ENCODE results near the gene ULK4. TPM values are rescaled to one million over a fixed set of nuclear protein-coding genes. Genes with fewer than 3 reads are reported as not detected.
"Not testable (repeated sequence)": the region's sequence is repeated elsewhere in the genome, so short reads cannot be mapped to it uniquely, and the experiment has no call there.

Gene ULK4
- polyA plus RNA-seq, 1 donor from 2014 or later = 7.2 TPM

- H2AFZ ChIP-seq (ENCODE audit: low read depth, low read length) = no peak overlapping the region
- no peaks in the 10 kb centered on the region for H3K27me3 ChIP-seq (ENCODE audit: insufficient read depth, low read depth, low read length)
- no peaks in the 10 kb centered on the region for H3K9me3 ChIP-seq (ENCODE audit: low read length)
- TF ChIP-seq RAD21 (conservative IDR thresholded peaks at IDR 0.05) = no peak
- TF ChIP-seq CTCF (IDR thresholded peaks at IDR 0.05; ENCODE audit: poor library complexity, severe bottlenecking) = no peak
- TF ChIP-seq EZH2 (IDR thresholded peaks at IDR 0.05; ENCODE audit: borderline replicate concordance, insufficient read depth, low read length, poor library complexity, severe bottlenecking) = no peak
- H3K27ac ChIP-seq (ENCODE audit: low read length) = no peak overlapping the region
- H3F3A ChIP-seq (ENCODE audit: insufficient read depth, low read length, poor library complexity, severe bottlenecking) = no peaks in the 10 kb centered on the region
- H3K36me3 ChIP-seq (ENCODE audit: insufficient read depth, low read length) = no peaks in the 10 kb centered on the region
- no peak overlapping the region for H3K4me3 ChIP-seq (ENCODE audit: low read length)
- no peaks in the 10 kb centered on the region for H3K79me2 ChIP-seq (replicated peaks; ENCODE audit: insufficient read depth, low read length)
- no peaks in the 10 kb centered on the region for H3K9me2 ChIP-seq (ENCODE audit: insufficient read depth, low read length)
- H3K4me2 ChIP-seq (ENCODE audit: low read length) = no peak overlapping the region
- no peak overlapping the region for H3K9ac ChIP-seq (ENCODE audit: low read length)
- H4K20me1 ChIP-seq (ENCODE audit: insufficient read depth) = no peaks in the 10 kb centered on the region
Measured at GRCh38 chr3:41710646-41711388, 251.1 kb downstream of the ULK4 start.

GRCh38 chr3:41709213-41709612 is 252.7 kb downstream of the ULK4 start:
- H3K79me2 ChIP-seq (replicated peaks; ENCODE audit: insufficient read depth, low read length); H3K9ac ChIP-seq (ENCODE audit: low read length); H3K4me3 ChIP-seq (ENCODE audit: low read length); H3K36me3 ChIP-seq (ENCODE audit: insufficient read depth, low read length); H3K9me2 ChIP-seq (ENCODE audit: insufficient read depth, low read length); H3K27me3 ChIP-seq (ENCODE audit: insufficient read depth, low read depth, low read length); H3K9me3 ChIP-seq (ENCODE audit: low read length); H3K4me2 ChIP-seq (ENCODE audit: low read length); H3F3A ChIP-seq (ENCODE audit: insufficient read depth, low read length, poor library complexity, severe bottlenecking); H2AFZ ChIP-seq (ENCODE audit: low read depth, low read length); H3K27ac ChIP-seq (ENCODE audit: low read length); H4K20me1 ChIP-seq (ENCODE audit: insufficient read depth): not testable (repeated sequence)

- H3K9ac ChIP-seq (ENCODE audit: low read length) = no peak overlapping the region
- H4K20me1 ChIP-seq (ENCODE audit: insufficient read depth) = no peaks in the 10 kb centered on the region
- no peak overlapping the region for H3K4me2 ChIP-seq (ENCODE audit: low read length)
- H3K9me2 ChIP-seq (ENCODE audit: insufficient read depth, low read length) = no peaks in the 10 kb centered on the region
- no peaks in the 10 kb centered on the region for H3F3A ChIP-seq (ENCODE audit: insufficient read depth, low read length, poor library complexity, severe bottlenecking)
- H3K36me3 ChIP-seq (ENCODE audit: insufficient read depth, low read length) = no peaks in the 10 kb centered on the region
- H2AFZ ChIP-seq (ENCODE audit: low read depth, low read length) = no peak overlapping the region
- H3K27ac ChIP-seq (ENCODE audit: low read length) = no peak overlapping the region
- TF ChIP-seq EZH2 (IDR thresholded peaks at IDR 0.05; ENCODE audit: borderline replicate concordance, insufficient read depth, low read length, poor library complexity, severe bottlenecking) (no peak), EP300 (conservative IDR thresholded peaks at IDR 0.05; ENCODE audit: poor library complexity, severe bottlenecking) (no peak), CTCF (IDR thresholded peaks at IDR 0.05; ENCODE audit: poor library complexity, severe bottlenecking) (no peak), TAF1 (IDR thresholded peaks at IDR 0.05; ENCODE audit: low read depth) (no peak), POLR2AphosphoS5 (IDR thresholded peaks at IDR 0.05) (no peak), MXI1 (conservative IDR thresholded peaks at IDR 0.05; ENCODE audit: poor library complexity, severe bottlenecking) (no peak), REST (IDR thresholded peaks at IDR 0.05; ENCODE audit: borderline replicate concordance) (no peak), SMC3 (conservative IDR thresholded peaks at IDR 0.05; ENCODE audit: poor library complexity) (no peak)
- no peak overlapping the region for H3K4me3 ChIP-seq (ENCODE audit: low read length)
- no peaks in the 10 kb centered on the region for H3K9me3 ChIP-seq (ENCODE audit: low read length)
- no peaks in the 10 kb centered on the region for H3K27me3 ChIP-seq (ENCODE audit: insufficient read depth, low read depth, low read length)
- H3K79me2 ChIP-seq (replicated peaks; ENCODE audit: insufficient read depth, low read length) = no peaks in the 10 kb centered on the region
Measured at GRCh38 chr3:41708176-41708575, 253.7 kb downstream of the ULK4 start.

Measured in neural cell (in vitro differentiated cells).